Kidney (tissue), 14 donors: ENCODE measurements around the gene PECR. TPM values are rescaled to one million over a fixed set of nuclear protein-coding genes. Genes with fewer than 3 reads are reported as not detected.

ENCODE experiments used
- DNase-seq, 5 donors: peaks; one replicate each; pipeline ENCODE4 v3.0.0-alpha.2; 2013 to 2020
- FAIRE-seq: peaks from 2 replicates; lab custom pipeline; 2012; peaks lifted over from hg19 to GRCh38; lab: Jason Lieb, UNC
- H3K27ac ChIP-seq, 2 donors: one replicate each; pipeline ENCODE4 v1.7.0; 2013; ENCODE audit warnings: low read depth in 2 of 2, low read length in 2 of 2, inconsistent platforms in 1 of 2
- H3K27me3 ChIP-seq: one replicate; pipeline ENCODE4 v1.7.1; 2013; ENCODE audit warnings: low read length, inconsistent platforms; ENCODE audit not compliant: control insufficient read depth, insufficient read depth
- H3K36me3 ChIP-seq, 3 donors: one replicate each; pipeline versions ENCODE4 v1.7.0 to v1.7.1; 2013; ENCODE audit warnings: low read length in 3 of 3, control low read depth in 1 of 3, inconsistent platforms in 1 of 3; ENCODE audit not compliant: insufficient read depth in 3 of 3, control insufficient read depth in 2 of 3
- H3K4me1 ChIP-seq, 3 donors: one replicate each; pipeline versions ENCODE4 v1.7.0 to v1.7.1; 2013; ENCODE audit warnings: low read length in 3 of 3, inconsistent platforms in 1 of 3, low read depth in 1 of 3; ENCODE audit not compliant: control insufficient read depth in 2 of 3, insufficient read depth in 2 of 3
- H3K4me3 ChIP-seq, 3 donors: one replicate each; pipeline versions ENCODE4 v1.7.0 to v1.8.1; 2013; ENCODE audit warnings: low read length in 3 of 3, control low read depth in 1 of 3, inconsistent platforms in 1 of 3
- H3K9ac ChIP-seq, 3 donors: one replicate each; pipeline versions ENCODE4 v1.7.0 to v1.7.1; 2013; ENCODE audit warnings: low read length in 3 of 3, control low read depth in 1 of 3, inconsistent platforms in 1 of 3
- H3K9me3 ChIP-seq, 3 donors: one replicate each; pipeline versions ENCODE4 v1.7.0 to v1.7.1; 2013; ENCODE audit warnings: low read length in 3 of 3, control low read depth in 1 of 3, inconsistent platforms in 1 of 3; ENCODE audit not compliant: control insufficient read depth in 2 of 3, insufficient read depth in 1 of 3
- intact Hi-C: fragments of 100-400 bp; cut with DNase I; formaldehyde crosslinking; loops from one replicate; pipeline ENCODE4 v1.11.1; 2022
- polyA plus RNA-seq: library from polyadenylated mRNA; stranded (reverse); fragments of 350-450 nt; fragmentation: Illumina TruSeq; extraction: RNeasy Lipid Tissue Mini Kit (QIAGEN cat#74804); gene quantifications from one replicate; pipeline ENCODE4 v1.2.3, GENCODE V29; 2014; ENCODE audit warnings: low read depth, low replicate concordance; ENCODE audit not compliant: insufficient read depth
- total RNA-seq: library from RNA; stranded (reverse); fragmentation: NEBNext Ultra II Directional; extraction: Animal tissue kit (Norgen Biotek cat#: 25700); gene quantifications from one replicate; pipeline ENCODE4 v1.2.1, GENCODE V29; 2021
- TF ChIP-seq, protein P1 (sequence below): IDR thresholded peaks from 3 replicates; pipeline ENCODE4 v1.5.1; 2012; ENCODE audit warnings: mild to moderate bottlenecking, moderate library complexity, borderline replicate concordance; ENCODE audit not compliant: insufficient read depth; ENCODE audit errors: extremely low read depth
- donor health status: control.
- donor health status: control.
- donor health status: control.
- donor health status: control.
- donor health status: control.
- donor health status: DM: yes; HTN: yes; CAD: no.
- donor health status: Normal renal cell carcinoma (clear cell type).

Gene PECR
- total and polyA plus RNA-seq, 2 donors from 2014 or later: 28.4 to 36.0 TPM

DNA sequence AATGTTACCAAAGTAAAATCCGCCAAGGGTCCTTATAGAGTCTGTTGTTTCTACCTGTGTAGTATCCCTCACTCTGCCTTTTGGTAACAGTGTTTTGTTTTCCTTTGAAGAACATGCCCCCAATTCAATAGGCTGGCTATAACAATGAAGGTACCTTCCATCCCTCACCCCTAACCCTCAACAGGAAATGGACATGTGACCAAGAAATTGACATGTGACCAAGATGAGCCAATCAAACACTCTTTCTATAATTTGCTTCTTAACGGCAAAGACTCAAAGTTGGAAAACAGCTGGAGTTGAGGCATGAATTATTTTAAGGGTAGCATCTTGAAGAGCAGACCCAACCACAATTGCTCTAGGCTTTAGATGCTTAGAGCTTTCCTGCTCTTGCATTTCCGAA lies 62.9 kb downstream of the PECR start:
- Histone ChIP-seq H3K9ac (no peak overlapping the region), H3K9me3 (no peaks in the 10 kb centered on the region), H3K27me3 (no peaks in the 10 kb centered on the region), H3K36me3 (no peaks in the 10 kb centered on the region), H3K4me1 (peaks cover 0 to 2% (median 0%) of the 10 kb centered on the region in 3 donors), H3K27ac (no peak overlapping the region), H3K4me3 (no peak overlapping the region)
- DNase-seq (no peak), FAIRE-seq (no peak)
- intact Hi-C loops: no loop called here
- TF ChIP-seq, protein P1, sequence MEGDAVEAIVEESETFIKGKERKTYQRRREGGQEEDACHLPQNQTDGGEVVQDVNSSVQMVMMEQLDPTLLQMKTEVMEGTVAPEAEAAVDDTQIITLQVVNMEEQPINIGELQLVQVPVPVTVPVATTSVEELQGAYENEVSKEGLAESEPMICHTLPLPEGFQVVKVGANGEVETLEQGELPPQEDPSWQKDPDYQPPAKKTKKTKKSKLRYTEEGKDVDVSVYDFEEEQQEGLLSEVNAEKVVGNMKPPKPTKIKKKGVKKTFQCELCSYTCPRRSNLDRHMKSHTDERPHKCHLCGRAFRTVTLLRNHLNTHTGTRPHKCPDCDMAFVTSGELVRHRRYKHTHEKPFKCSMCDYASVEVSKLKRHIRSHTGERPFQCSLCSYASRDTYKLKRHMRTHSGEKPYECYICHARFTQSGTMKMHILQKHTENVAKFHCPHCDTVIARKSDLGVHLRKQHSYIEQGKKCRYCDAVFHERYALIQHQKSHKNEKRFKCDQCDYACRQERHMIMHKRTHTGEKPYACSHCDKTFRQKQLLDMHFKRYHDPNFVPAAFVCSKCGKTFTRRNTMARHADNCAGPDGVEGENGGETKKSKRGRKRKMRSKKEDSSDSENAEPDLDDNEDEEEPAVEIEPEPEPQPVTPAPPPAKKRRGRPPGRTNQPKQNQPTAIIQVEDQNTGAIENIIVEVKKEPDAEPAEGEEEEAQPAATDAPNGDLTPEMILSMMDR: no peak

DNA sequence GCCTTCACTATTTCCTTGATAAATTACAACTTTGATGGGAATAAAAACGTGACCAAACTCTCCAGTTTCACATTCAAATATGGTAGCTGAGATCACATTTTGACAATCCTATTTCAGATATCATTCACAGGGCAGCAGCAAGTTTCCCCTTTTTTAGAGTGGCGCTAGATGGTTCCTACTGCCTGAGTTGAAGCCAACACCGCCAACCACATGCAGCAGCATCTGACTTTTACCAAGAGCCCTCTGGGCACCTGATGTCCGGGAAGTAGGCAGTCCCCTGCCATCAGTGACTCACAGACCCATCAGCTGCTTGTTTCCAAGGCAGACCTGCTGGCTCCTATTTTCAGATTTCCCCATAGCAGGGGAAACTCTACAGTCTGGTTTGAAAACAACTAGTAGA lies 64.2 kb downstream of the PECR start:
- no peaks in the 10 kb centered on the region for H3K36me3 ChIP-seq
- no peaks in the 10 kb centered on the region for H3K27me3 ChIP-seq
- TF ChIP-seq, protein P1: no peak
- intact Hi-C loops: no loop called here
- DNase-seq (no peak), FAIRE-seq (no peak)
- H3K9ac ChIP-seq: no peak overlapping the region
- H3K4me1 ChIP-seq: peaks cover 0 to 10% (median 3%) of the 10 kb centered on the region in 3 donors
- no peak overlapping the region for H3K27ac ChIP-seq
- H3K4me3 ChIP-seq: no peak overlapping the region
- H3K9me3 ChIP-seq: no peaks in the 10 kb centered on the region

DNA sequence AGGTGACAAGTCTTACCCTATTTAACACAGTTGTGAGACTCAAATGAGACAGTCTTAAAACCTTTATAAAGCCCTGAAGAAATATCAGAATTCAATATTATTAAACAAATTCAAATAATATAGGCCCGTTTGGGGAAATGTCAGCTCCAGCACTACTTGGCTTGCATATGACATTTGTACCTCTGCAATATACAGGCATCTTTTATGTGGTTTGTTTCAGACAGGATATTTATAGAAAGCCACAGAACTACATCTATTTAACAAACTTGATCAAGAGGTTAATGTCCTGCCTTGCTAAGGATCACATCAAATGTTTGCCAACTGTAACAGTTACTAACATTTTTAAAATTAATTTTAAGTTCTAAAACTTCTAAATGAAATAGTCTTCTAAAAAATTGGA lies 65.0 kb downstream of the PECR start:
- Histone ChIP-seq H3K27ac (no peak overlapping the region), H3K9me3 (no peaks in the 10 kb centered on the region), H3K27me3 (no peaks in the 10 kb centered on the region), H3K4me1 (peaks cover 3 to 10% (median 3%) of the 10 kb centered on the region in 3 donors), H3K4me3 (no peak overlapping the region), H3K36me3 (no peaks in the 10 kb centered on the region), H3K9ac (no peak overlapping the region)
- no peak for FAIRE-seq
- intact Hi-C loops: no loop called here
- TF ChIP-seq, protein P1: no peak
- DNase-seq: no peak
